Gastroesophageal sphincter (tissue), 4 donors: ENCODE results near the gene FOXS1. TPM values are rescaled to one million over a fixed set of nuclear protein-coding genes. Genes with fewer than 3 reads are reported as not detected.

ENCODE experiments used
- ATAC-seq: fragments of 150-250 bp; one replicate; pipeline ENCODE4 v1.9.1; 2016; ENCODE audit warnings: mild to moderate bottlenecking, moderate library complexity
- H3K27ac ChIP-seq, 4 donors: fragments of 200-600 bp; sonication (generic) in 3 of 4; 1 replicate in 3 of 4; 2 replicates in 1 of 4; pipeline ENCODE4 v1.5.1; 2016 to 2019
- H3K27me3 ChIP-seq: fragments of 200-600 bp; sonication (generic); one replicate; pipeline ENCODE4 v1.5.1; 2019
- H3K36me3 ChIP-seq, 2 donors: fragments of 200-600 bp; sonication (generic); one replicate each; pipeline ENCODE4 v1.5.1; 2019; ENCODE audit warnings: control low read depth in 1 of 2
- H3K4me1 ChIP-seq, 3 donors: fragments of 200-600 bp; sonication (generic); 1 replicate in 2 of 3; 2 replicates in 1 of 3; pipeline ENCODE4 v1.5.1; 2016 to 2019; ENCODE audit warnings: control low read depth in 2 of 3
- H3K4me3 ChIP-seq, 2 donors: fragments of 200-600 bp; sonication (generic); one replicate each; pipeline ENCODE4 v1.5.1; 2019; ENCODE audit warnings: mild to moderate bottlenecking in 1 of 2, moderate library complexity in 1 of 2
- H3K9me3 ChIP-seq, 3 donors: fragments of 200-600 bp; sonication (generic); one replicate each; pipeline ENCODE4 v1.5.1; 2017 to 2019; ENCODE audit warnings: control low read depth in 2 of 3
- EP300 ChIP-seq: sonication (generic); formaldehyde crosslinking; IDR thresholded peaks from one replicate; pipeline ENCODE4 v1.6.1; 2017; ENCODE audit warnings: antibody characterized with exemption, mild to moderate bottlenecking
- POLR2A ChIP-seq, 2 donors: fragments of 450-650 bp; IDR thresholded peaks; one replicate each; pipeline ENCODE4 v1.6.1; 2017; ENCODE audit warnings: antibody characterized with exemption in 2 of 2, mild to moderate bottlenecking in 2 of 2, moderate library complexity in 1 of 2
- POLR2AphosphoS5 ChIP-seq: sonication (generic); formaldehyde crosslinking; IDR thresholded peaks from one replicate; pipeline ENCODE4 v1.6.1; 2017; ENCODE audit warnings: antibody characterized with exemption
- WGBS, 2 donors: methylation state at CpG; one replicate each; pipeline ENCODE4 v1.1.5; 2018; ENCODE audit warnings: low coverage in 1 of 2; 5-methylcytosine and 5-hydroxymethylcytosine counted together
- total RNA-seq, 4 donors: library from RNA; depleted of rRNA; stranded (reverse); fragments of >200 nt; gene quantifications; one replicate each; pipeline ENCODE4 v1.1.0, GENCODE V29; 2016
- TF ChIP-seq, protein P1 (sequence below), 4 experiments: fragments of 200-600 bp in 2 of 4; fragments of 450-650 bp in 2 of 4; sonication (generic) in 1 of 4; IDR thresholded peaks; one replicate each; pipeline ENCODE4 v1.5.1; 2017 to 2019; ENCODE audit warnings: antibody characterized with exemption in 4 of 4, mild to moderate bottlenecking in 2 of 4, moderate library complexity in 2 of 4

The FOXS1 gene
- total RNA-seq, 4 donors from 2014 or later = 0.62 to 3.9 (median 2.3) TPM; not detected in 1

DNA sequence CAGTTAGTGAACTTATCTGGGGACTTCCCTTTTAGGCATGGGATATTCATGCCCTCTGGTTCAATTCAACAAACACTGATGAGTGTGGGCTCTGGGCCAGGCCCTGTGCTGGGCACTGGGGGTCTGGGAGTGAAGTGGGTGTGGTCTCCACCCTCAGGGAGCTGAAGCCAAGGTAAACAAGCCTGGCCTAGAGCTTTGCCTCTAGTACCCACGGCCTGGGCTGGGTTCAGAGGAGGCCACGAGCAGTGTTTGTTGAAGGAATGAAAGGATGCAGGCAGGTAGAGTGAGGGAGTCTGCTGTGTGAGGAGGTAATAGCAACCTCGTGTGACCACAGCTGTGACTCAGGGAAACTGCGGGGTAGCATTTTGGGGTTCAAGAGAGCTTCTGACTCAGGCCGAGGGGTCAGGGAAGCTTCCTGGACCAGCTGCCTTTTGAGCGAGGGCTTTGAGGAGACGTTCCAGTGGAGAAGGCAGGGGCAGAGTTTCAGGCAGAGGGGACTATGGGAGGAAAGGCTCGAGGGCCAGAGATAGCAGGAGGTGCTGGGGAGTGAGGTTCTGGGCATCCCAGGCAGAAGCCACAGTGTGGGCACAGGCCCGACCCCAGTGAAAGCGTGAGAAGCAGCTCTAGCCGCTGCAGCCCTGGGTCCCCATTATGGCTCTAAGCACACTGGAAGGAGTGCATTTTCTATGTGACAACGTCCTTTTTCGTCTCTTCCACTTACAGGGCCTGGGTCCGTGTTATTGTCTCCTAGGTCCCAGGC, 20.7 kb downstream of the FOXS1 start:
- TF ChIP-seq POLR2A (IDR thresholded peaks at IDR 0.05) (no peak), POLR2AphosphoS5 (no peak), EP300 (no peak)
- TF ChIP-seq, protein P1, sequence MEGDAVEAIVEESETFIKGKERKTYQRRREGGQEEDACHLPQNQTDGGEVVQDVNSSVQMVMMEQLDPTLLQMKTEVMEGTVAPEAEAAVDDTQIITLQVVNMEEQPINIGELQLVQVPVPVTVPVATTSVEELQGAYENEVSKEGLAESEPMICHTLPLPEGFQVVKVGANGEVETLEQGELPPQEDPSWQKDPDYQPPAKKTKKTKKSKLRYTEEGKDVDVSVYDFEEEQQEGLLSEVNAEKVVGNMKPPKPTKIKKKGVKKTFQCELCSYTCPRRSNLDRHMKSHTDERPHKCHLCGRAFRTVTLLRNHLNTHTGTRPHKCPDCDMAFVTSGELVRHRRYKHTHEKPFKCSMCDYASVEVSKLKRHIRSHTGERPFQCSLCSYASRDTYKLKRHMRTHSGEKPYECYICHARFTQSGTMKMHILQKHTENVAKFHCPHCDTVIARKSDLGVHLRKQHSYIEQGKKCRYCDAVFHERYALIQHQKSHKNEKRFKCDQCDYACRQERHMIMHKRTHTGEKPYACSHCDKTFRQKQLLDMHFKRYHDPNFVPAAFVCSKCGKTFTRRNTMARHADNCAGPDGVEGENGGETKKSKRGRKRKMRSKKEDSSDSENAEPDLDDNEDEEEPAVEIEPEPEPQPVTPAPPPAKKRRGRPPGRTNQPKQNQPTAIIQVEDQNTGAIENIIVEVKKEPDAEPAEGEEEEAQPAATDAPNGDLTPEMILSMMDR (IDR thresholded peaks at IDR 0.05) = no peak
- H3K9me3 ChIP-seq = no peaks in the 10 kb centered on the region
- no peaks in the 10 kb centered on the region for H3K36me3 ChIP-seq
- WGBS, 2 donors = 60 to 69% methylated on average over 7 to 10 of the region's 14 CpGs
- H3K27ac ChIP-seq = no peak overlapping the region
- no peaks in the 10 kb centered on the region for H3K27me3 ChIP-seq
- ATAC-seq = no peak
- no peak overlapping the region for H3K4me3 ChIP-seq
- peaks cover 0 to 14% (median 3%) of the 10 kb centered on the region in 3 donors for H3K4me1 ChIP-seq

DNA sequence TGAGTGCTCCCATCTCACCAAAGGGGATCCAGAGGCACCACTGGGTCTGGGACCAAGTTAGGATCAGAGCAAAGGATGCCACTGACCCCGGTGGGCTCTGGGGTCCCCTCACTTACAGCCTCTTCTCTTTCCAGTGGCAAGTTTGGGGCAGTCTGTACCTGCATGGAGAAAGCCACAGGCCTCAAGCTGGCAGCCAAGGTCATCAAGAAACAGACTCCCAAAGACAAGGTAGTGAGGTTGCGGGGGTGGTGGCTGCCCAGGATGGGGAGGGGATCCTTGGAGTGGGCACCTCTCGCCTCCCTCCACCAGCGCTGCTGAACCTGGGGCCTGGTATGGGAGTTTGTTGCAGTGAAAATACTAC, 21.3 kb downstream of the FOXS1 start:
- ATAC-seq = no peak
- Histone ChIP-seq H3K4me3 (no peak overlapping the region), H3K27me3 (no peaks in the 10 kb centered on the region), H3K4me1 (peaks cover 0 to 14% (median 3%) of the 10 kb centered on the region in 3 donors), H3K9me3 (no peaks in the 10 kb centered on the region), H3K36me3 (no peaks in the 10 kb centered on the region), H3K27ac (no peak overlapping the region)
- TF ChIP-seq, protein P1 (IDR thresholded peaks at IDR 0.05) = no peak
- TF ChIP-seq EP300 (no peak), POLR2A (IDR thresholded peaks at IDR 0.05) (no peak), POLR2AphosphoS5 (no peak)
- no CpG with 5 or more reads among the region's 4 CpGs for WGBS, 2 donors

GRCh38 chr20:31823360-31824124, 21.9 kb downstream of the FOXS1 start:
- Histone ChIP-seq H3K4me1 (peaks cover 0 to 14% (median 3%) of the 10 kb centered on the region in 3 donors), H3K9me3 (no peaks in the 10 kb centered on the region), H3K36me3 (no peaks in the 10 kb centered on the region), H3K27me3 (no peaks in the 10 kb centered on the region), H3K27ac (no peak overlapping the region), H3K4me3 (no peak overlapping the region)
- TF ChIP-seq, protein P1 (IDR thresholded peaks at IDR 0.05) = peak in 1 of 4 experiments; percentile 2
- no peak for TF ChIP-seq POLR2AphosphoS5
- TF ChIP-seq EP300 = no peak
- no peak for TF ChIP-seq POLR2A (IDR thresholded peaks at IDR 0.05)
- WGBS, 2 donors = 39 to 92% methylated on average over 2 to 3 of the region's 14 CpGs
- ATAC-seq = no peak

DNA sequence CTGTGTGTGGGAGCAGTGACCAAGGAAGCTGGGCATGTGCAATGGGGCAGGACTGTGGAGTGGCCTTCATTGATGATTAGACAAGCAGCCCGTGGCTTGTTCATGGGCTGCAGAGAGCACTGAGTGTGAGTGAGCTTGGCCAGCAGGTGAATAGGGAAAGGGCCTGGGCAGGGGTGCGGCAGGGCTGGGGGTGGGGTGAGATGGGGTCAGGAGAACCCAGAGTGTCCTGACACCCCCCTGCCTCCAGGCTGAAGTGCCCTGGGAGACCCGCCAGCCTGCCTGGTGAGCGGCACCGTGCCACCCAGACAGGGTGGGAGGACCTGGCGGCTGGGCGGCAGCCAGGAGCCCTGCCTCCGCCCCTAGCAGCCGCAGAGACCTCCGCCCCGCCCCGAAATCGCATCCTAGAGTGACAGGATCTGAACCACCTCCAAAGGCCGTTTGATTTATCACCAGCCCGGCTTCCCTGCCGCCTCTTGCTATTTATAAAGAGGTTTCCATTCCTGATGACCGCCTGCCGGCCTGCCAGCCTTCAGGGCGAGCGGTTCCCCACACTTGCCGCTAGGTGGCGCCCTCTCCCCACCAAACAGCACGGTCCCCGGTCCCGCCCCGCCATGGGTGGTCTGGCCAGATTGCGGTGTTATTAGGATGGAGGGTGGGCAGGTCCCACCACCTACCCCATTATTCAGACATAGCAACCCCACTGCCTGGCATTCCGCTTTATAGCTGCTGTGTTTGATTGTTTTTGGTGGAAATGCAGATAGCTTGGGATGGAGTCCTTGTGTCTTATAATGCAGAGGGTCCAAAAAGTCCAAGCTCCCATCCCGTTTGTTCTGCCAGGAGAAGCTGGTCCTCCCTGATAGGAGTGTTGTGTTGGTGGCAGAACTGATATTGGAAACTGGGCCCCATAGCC, 22.7 kb downstream of the FOXS1 start:
- TF ChIP-seq POLR2AphosphoS5 = peak; percentile 21
- TF ChIP-seq POLR2A (IDR thresholded peaks at IDR 0.05) = no peak
- TF ChIP-seq, protein P1 (IDR thresholded peaks at IDR 0.05) = peak in 3 of 4 experiments; percentile 98
- H3K27me3 ChIP-seq = no peaks in the 10 kb centered on the region
- no peaks in the 10 kb centered on the region for H3K9me3 ChIP-seq
- peak overlapping the region in 2 of 4 donors; percentile 31 to 55 for H3K27ac ChIP-seq
- H3K36me3 ChIP-seq = no peaks in the 10 kb centered on the region
- peak overlapping the region in 1 of 2 donors; percentile 17 for H3K4me3 ChIP-seq
- peak; percentile 85 for ATAC-seq
- peaks cover 0 to 14% (median 3%) of the 10 kb centered on the region in 3 donors for H3K4me1 ChIP-seq
- 0 to 8% methylated on average over 1 to 7 of the region's 29 CpGs for WGBS, 2 donors
